Activated CD8-positive, alpha-beta T cell treated with anti-CD3 and anti-CD28 coated beads for 36 hours (primary cell): Measurements from ENCODE around the gene HBP1. TPM values are rescaled to one million over a fixed set of nuclear protein-coding genes. Genes with fewer than 3 reads are reported as not detected.

Experiments used
- ATAC-seq: fragments of 200-7000 bp; cut with Tn5 transposase; one replicate; pipeline ENCODE4 v1.10.0; 2021; ENCODE audit warnings: mild to moderate bottlenecking, moderate library complexity
- CTCF ChIA-PET: fragments of 350-600 bp; sonication (Branson Sonifier 250); formaldehyde crosslinking; loops from one replicate; lab custom pipeline; 2021; ENCODE audit warnings: antibody characterized with exemption; lab: Charles Lee
- POLR2A ChIA-PET: fragments of 350-600 bp; sonication (Branson Sonifier 250); formaldehyde crosslinking; loops from one replicate; lab custom pipeline; 2021; ENCODE audit warnings: antibody characterized with exemption; lab: Charles Lee
- DNase-seq: peaks from one replicate; pipeline ENCODE4 v3.0.0-alpha.2; 2020
- H3K27ac Mint-ChIP-seq: one replicate; pipeline ENCODE4 v1.8.0; 2021; ENCODE audit warnings: mild to moderate bottlenecking, mixed read lengths
- H3K27me3 Mint-ChIP-seq: one replicate; pipeline ENCODE4 v1.8.0; 2021; ENCODE audit warnings: mixed read lengths
- H3K36me3 Mint-ChIP-seq: one replicate; pipeline ENCODE4 v1.8.0; 2021; ENCODE audit warnings: low read depth, mixed read lengths
- H3K4me1 Mint-ChIP-seq: one replicate; pipeline ENCODE4 v1.8.0; 2021; ENCODE audit warnings: low read depth, mixed read lengths
- H3K4me3 Mint-ChIP-seq: one replicate; pipeline ENCODE4 v1.8.0; 2021; ENCODE audit warnings: mild to moderate bottlenecking, moderate library complexity, mixed read lengths
- H3K9me3 Mint-ChIP-seq: one replicate; pipeline ENCODE4 v1.8.0; 2021; ENCODE audit warnings: mixed read lengths
- CTCF ChIP-seq: fragments of 200-600 bp; IDR thresholded peaks from one replicate; pipeline ENCODE4 v1.8.0; 2022; ENCODE audit warnings: antibody characterized with exemption, mild to moderate bottlenecking
- intact Hi-C: fragments of 100-400 bp; cut with micrococcal nuclease; formaldehyde crosslinking; loops from one replicate; pipeline ENCODE4 v1.10.0; 2022
- total RNA-seq, 2 experiments: library from RNA; stranded (reverse); gene quantifications; one replicate each; pipeline ENCODE4 v1.2.3, GENCODE V29; 2021

HBP1 gene
- total RNA-seq, 2 experiments from 2014 or later, result 23.8 to 30.5 TPM

DNA sequence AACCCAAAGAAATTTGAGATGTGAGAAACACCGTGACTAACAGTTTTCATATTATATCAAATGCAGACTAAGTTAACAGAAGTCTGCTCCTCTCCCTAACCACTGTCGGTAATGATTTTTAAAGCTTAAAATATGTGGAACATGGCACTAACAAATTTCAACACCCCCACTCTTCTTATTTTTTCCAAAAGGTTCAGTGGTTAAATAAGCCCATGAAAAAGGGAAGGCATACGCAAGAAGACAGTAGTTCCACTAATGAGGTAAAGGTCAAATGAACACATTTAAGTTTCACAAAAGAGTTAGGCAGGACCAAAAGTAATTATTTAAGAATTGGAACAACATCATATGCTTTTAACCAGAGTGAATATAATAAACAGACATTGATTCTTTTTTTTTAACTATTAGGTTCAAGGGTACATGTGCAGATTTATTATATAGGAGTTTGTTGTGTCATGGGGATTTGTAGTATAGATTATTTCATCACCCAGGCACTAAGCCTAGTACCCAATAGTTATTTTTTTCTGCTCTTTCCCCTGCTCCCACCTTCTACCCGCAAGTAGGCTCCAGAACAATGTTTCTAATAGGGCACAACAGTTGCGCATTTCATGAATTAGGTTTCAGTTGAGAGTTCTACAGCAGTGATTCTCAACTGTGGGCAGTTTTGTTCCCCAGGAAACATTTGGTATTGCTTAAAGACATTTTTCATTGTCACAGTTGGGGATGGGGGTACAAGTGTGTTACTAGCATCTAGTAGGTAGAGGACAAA lies 79.9 kb downstream of the HBP1 start:
- TF ChIP-seq CTCF, result no peak
- Mint-ChIP-seq H3K36me3 (peaks cover 45% of the 10 kb centered on the region), H3K9me3 (peaks cover 11% of the 10 kb centered on the region), H3K4me1 (peaks cover 5% of the 10 kb centered on the region), H3K4me3 (no peak overlapping the region), H3K27me3 (no peaks in the 10 kb centered on the region), H3K27ac (no peak overlapping the region)
- DNase-seq (no peak), ATAC-seq (no peak)
- ChIA-PET CTCF (no interaction called here), POLR2A (no interaction called here)
- intact Hi-C loops, result no loop called here

DNA sequence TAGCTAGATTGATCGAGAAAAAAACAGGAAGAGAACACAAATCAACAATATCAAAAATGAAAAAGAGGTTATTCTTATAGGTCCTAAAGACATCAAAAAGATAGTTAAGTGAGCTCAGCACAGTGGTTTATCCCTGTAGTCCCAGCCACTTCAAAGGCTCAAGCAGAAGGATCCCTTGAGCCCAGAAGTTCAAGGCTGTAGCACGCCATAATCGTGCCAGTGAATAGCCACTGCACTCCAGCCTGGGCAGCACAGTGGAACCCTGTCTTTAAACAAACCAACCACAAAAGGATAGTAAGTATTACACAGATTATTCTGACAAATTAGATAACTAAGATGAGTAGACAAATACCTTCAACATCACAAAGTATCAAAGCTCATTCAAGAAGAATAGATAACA lies 83.2 kb downstream of the HBP1 start:
- peaks cover 17% of the 10 kb centered on the region for H3K36me3 Mint-ChIP-seq
- TF ChIP-seq CTCF, result no peak
- H3K27me3 Mint-ChIP-seq, result no peaks in the 10 kb centered on the region
- intact Hi-C loops, result no loop called here
- peaks cover 5% of the 10 kb centered on the region for H3K4me1 Mint-ChIP-seq
- no peak for ATAC-seq
- no peak for DNase-seq
- H3K9me3 Mint-ChIP-seq, result no peaks in the 10 kb centered on the region
- ChIA-PET CTCF (no interaction called here), POLR2A (no interaction called here)
- H3K27ac Mint-ChIP-seq, result no peak overlapping the region
- H3K4me3 Mint-ChIP-seq, result no peak overlapping the region

Other genes with a start within 250 kb of the HBP1 start
- gene PRKAR2B, start 124.3 kb upstream of the HBP1 start, total RNA-seq, result 1 to 10 TPM; 1.1 to 1.3 TPM